ENCODE data around the gene IKZF3.

IKZF3 gene

GRCh38 chr17:39777534-39778365 lies 86.4 kb downstream of the IKZF3 start:
- peak; percentile 50 for DNase-seq (ENCODE audit: low spot score)

GRCh38 chr17:39776252-39776651 lies 87.9 kb downstream of the IKZF3 start:
- no peak for DNase-seq (ENCODE audit: low spot score)
- TF ChIP-seq CTCF (IDR thresholded peaks at IDR 0.05; ENCODE audit: extremely low read depth, missing control alignments): no peak

More at GRCh38 chr17:39777534-39778365, 86.4 kb downstream of the IKZF3 start:
- TF ChIP-seq CTCF (IDR thresholded peaks at IDR 0.05; ENCODE audit: extremely low read depth, missing control alignments): no peak

- TF ChIP-seq CTCF (IDR thresholded peaks at IDR 0.05; ENCODE audit: extremely low read depth, missing control alignments): no peak
- DNase-seq (ENCODE audit: low spot score): no peak
These were observed 89.1 kb downstream of the IKZF3 start for GRCh38 chr17:39775031-39775430.

GRCh38 chr17:39774047-39774446 lies 90.1 kb downstream of the IKZF3 start:
- no peak for DNase-seq (ENCODE audit: low spot score)
- TF ChIP-seq CTCF (IDR thresholded peaks at IDR 0.05; ENCODE audit: extremely low read depth, missing control alignments): no peak

- no peak for TF ChIP-seq CTCF (IDR thresholded peaks at IDR 0.05; ENCODE audit: extremely low read depth, missing control alignments)
- DNase-seq (ENCODE audit: low spot score): no peak
These were observed 90.9 kb downstream of the IKZF3 start for GRCh38 chr17:39772987-39773934.

- no peak for DNase-seq (ENCODE audit: low spot score)
These were observed 91.7 kb downstream of the IKZF3 start for GRCh38 chr17:39772415-39772814.

More at GRCh38 chr17:39772415-39772814, 91.7 kb downstream of the IKZF3 start:
- no peak for TF ChIP-seq CTCF (IDR thresholded peaks at IDR 0.05; ENCODE audit: extremely low read depth, missing control alignments)
